GM18867 (cell line): ENCODE results near the gene HOOK1.

Experiments used
- ATAC-seq: cut with Tn5 transposase; IDR thresholded peaks from one replicate; pipeline ENCODE4 v1.9.1; 2021; ENCODE audit warnings: mild to moderate bottlenecking, moderate library complexity; ENCODE audit not compliant: unreplicated experiment

HOOK1 gene

DNA sequence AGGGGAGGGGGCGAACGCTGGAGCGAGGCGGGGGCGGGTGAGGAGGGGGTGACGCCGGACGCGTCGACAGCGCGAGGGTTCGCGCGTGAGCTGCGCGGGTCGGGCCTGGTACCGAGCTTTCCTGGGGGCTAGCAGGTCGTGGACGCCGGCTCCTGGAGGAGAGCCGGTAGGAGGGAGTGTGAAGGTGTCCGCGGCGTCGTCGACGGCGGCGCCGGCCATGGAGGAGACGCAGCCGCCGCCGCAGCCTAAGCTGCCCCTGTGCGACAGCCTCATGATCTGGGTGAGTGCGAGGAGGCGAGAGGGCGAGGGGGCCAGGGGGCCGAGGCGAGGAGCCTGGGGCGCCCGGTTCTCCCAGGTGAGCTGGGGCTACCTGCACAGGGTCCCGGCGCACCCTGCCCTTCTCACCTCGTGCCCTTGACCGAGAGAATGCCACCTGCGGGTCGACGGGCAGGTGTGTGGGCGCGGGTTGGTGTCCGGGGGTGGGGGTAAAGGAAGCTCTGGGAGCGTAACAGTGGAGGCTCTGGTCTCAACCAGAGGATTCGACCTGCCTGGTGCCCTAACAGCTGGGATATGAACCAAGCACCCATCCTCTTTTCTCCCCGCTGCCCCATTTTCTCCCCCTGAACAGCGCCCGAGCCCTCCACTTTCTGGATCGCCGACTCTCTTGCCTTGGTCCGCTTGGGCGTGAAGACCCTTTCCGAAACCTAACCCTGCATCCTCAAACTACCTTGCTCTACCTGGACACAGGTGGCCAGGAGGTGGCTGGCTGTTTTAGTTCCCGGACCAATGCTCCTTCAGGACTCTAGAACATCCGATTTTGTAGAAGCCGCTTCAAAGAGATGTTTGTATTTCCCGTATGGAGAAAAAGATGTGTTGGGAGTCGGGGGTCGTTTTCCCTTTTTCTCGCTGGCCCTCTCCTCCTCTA, at the start of gene HOOK1:
TSS of gene HOOK1 (plus strand) at position 49 of the 925 bp plus-strand sequence. CDS start at position 218, 169 bp downstream.
- ATAC-seq: peak; percentile 35

DNA sequence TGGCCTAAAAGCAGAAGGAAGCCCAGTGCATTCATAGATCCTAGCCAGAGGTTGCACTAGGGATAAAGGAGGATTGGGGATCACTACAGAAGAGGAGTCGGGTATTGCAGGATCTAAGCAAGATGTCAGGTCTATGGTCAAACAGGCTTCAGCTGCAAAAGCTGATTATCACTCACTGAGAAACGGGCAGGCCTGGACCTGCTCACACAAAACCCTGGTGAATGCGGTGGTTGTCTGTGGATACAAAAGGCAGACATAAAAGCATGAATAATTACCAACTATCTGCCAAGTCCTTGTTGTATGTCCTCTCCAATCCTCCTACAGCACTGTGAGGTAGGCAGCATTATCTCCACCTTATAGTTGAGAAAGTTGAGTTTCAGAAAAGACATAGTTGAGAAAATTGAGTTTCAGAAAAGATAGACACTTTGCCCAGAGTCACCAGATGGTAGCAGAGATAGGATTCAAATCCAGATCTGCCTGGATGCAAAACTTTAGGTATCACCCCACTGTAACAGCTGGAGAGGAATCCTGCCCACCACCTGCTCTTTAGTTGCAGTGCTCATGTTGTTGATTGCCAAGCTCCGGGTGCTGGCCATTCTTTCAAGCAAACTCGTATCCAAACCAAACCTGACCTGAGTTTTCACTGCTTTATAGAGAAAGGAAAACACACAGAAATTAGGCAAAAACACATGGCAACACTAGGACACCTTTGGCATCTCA, 49.6 kb upstream of the HOOK1 start:
- no peak for ATAC-seq

DNA sequence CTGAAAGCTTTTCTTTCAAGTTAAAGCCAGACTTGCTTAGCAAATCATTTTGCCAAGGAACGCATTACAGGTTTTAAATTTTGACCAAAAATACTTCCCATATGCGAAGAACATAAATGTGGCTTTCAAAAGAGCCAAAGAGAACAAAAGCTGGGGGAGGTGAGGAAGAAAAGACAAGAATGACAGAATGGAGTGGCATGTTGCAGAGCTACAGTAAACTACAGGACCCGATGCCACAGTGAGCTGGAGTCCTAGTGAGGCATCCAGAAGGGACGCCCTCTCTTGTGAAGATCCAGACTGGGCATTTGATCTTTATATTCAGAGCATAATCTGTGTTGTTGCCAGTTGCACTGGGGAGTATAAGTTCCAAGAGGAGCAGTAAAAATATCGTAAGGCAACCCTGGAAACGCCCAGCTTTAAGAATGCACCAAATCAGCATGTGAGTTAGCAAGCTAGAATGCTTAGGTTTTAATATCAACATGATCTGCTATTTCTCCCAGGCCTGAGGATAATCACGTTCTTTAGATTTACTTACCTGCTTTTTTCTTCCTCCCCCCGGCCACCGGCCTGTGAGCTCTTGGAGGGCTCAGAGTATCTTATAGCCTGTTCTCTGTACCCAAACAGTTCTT, 48.4 kb upstream of the HOOK1 start:
- no peak for ATAC-seq

DNA sequence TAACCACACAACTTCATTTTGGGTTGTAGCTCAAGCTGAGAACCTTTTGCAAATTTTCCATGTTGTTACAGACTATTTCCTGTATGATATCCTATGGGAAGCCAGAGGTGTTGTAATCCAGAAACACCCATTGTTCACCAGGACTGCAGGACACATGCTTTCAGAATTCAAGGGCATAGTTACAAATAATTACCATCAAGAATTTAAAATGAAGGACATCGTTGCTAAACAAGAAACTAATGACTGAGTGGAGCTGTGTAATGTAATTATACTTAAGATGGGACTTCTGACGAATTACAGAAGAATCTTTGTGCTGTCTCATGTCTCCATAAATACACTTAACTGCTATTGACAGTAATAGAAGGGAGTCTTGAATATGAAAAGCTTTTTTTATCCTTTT, 47.6 kb upstream of the HOOK1 start:
- no peak for ATAC-seq

DNA sequence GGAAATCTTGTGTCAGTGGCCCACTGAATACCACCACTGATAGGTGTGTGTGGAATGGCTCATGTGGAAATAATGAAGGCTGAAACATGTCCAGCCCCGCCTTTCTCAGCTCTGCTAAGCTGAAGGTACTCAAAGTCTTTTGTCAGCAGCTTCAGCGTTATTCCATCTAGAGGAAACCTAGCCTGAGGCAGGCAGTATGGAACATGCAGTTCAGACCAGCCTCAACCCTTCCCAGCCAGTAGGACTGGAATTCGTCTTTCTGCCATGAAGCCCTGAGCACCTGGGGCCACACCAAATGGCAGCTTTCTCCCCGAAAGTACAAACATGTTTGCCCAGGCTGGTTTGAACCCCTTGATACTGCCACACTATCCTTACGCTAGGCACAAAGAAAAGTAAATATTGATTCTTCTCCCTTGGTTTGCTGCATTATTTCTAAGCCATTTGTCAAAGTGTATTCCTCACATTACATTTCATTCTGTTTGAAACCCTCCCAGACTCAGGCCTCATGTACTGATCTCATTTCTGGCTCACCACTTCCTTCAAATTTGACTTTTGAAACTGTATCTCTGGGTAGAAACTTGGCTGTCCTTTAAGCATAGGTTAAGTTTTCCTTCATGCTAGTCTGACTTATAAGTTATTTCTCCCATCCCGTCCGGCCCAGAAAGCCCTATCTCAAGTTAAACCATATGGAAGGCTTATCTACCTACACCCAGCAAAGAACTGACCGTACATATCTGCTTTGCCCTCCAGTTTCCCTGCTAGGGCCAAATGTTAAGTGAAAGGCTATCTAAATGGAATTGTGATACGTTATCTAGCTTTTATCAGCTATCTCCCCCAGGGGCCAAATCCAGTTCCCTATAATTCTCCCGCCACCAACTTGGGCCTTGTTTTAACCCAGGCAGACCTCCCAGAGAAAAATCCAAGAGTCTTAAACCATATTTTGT, 45.7 kb upstream of the HOOK1 start:
- ATAC-seq: no peak

DNA sequence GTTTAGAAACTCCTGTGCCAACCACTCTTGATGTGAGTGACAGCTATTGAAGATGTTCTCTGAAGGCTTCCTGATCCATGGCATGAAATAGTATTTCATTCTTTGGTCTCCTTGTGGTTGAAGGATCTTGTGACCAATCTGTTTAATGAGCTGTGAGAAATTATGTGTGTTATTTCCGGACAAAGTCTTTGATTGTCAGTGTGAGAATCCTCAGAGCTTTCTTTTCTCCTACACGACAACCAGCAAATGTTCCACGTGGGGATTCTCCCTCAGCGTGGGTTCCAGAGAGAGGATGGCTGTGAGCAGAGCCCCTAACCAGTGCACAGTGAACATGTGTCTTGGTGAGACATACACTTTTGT, 45.0 kb upstream of the HOOK1 start:
- ATAC-seq: no peak

DNA sequence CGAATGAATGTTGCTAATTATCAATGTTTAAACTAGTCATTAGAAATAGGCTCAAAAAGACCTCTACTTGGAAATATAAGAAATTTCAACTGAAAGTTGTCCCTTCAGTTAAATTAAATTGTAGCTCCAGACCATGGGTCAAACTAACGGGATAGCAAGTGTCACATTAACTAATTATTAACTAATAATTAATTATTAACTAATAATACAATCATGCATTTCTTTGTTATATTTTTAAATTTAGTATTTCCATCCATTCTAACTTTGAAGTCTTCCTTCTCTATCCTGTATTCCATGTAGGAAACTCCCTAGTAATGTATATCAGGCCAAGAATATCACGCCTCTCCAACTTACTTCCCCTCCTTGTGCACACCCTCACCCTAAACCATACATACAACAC, 43.4 kb upstream of the HOOK1 start:
- ATAC-seq: no peak

DNA sequence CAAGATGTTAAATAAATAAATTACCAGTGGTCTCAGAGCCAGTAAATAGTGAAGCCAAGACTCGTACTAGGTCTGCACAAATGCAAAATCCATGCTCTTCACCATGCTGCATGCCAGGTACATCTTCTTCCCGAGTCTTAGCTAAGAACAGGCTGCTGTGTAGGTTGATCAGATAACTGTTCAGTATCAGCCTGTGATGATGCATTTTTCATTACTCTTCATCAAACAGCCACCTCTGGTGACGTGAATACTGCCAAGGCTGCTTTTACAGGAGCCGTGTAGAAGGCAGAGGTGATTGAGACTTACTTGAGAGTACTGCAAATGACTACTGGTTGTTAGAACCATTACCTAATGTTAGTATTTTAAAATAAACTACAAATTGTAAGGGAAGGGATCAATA, 39.3 kb upstream of the HOOK1 start:
- no peak for ATAC-seq

DNA sequence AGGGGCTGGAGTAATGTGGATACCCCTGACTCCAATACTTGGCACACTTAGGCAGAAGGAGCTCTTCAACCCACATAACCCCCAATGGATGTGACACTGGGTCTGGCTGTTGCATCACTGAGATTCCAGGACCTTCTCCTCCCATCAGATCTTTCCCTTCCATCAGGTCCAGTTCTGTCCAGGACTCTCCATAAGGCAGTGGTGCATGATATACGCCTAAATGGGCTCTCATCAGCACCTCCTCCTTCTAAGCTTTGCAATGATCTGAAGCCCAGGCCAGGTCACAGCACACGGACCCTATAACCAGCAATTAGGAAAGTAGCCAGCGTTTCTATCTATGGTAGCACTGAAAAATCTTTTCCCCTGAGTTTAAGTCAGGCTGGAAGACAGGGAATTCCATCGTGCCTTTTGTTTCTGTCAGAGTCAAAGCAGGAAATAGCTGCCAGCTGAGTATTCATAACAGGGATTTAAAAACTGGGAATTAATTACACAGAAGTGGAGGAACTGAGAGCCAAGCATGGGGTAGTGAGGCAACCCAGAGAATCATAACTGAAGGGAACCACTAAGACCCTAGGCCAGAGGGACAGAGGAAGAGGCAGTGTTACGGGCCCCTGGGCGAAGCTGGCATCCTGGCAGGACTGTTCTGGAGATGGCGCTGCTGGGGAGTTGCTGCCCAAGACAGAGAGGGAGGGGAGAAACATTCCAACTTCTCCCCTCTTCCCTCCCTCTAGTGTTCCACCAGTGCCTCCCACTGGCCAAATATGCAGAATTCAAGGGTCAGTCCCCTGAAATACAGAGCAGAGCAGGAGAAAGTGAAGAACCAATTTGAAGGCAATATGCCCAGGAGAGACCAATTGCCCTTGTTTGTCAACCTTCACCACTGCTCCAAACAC, 37.5 kb upstream of the HOOK1 start:
- ATAC-seq: no peak

DNA sequence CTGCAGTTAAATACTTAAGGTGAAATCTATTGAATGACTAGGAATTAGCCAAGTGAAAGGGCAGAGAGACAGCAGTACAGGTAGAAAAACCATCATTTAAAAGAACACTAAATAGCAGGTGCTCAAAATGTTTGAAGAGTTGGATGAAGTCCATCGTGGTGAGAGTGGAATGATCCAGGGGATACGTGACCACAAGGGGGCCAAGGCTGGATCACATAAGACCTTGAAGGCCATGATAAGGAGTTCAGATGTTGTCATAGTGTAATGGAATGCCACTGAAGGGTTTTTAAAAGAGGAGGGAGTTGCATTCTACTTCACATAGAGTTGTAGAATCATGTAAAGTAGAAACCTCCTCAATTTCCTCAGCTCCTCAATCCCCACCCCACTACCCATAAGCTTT, 34.8 kb upstream of the HOOK1 start:
- no peak for ATAC-seq

DNA sequence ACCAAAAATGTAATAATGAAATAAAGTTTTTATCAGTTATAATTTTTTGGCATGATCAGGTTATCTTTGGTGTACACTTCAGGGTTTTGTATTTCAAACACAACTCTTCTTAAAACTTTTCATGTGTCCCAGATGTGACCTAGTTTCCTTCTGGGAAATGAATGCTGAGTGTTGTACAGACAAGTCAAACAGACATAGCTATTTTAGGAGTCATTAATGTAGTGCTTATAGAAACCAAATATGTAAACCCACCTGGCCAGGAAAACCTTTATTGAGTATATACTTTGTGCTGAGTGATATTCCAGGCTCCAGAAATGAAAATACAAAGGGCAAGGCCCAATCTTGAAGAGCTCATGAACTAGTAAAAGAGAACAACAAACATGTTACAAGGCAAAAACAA, 25.9 kb upstream of the HOOK1 start:
- ATAC-seq: no peak

DNA sequence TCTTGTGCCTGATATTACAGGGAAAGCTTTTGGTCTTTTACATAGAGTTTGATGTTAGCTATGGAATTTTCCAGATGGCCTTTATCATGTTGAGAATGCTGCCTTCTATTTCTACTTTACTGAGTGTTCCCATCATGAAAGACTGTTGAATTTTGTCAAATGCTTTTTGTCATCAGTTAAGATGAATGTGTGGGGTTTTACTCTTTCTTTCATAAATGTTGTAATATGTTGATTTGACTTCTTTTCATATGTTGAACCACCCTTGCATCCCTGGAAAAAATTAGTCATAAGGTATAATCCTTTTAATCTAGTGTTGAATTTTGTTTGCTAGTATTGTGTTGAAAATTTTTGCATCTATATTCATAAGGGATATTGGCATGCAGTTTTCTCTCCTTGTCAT, 16.1 kb upstream of the HOOK1 start:
- ATAC-seq: no peak

DNA sequence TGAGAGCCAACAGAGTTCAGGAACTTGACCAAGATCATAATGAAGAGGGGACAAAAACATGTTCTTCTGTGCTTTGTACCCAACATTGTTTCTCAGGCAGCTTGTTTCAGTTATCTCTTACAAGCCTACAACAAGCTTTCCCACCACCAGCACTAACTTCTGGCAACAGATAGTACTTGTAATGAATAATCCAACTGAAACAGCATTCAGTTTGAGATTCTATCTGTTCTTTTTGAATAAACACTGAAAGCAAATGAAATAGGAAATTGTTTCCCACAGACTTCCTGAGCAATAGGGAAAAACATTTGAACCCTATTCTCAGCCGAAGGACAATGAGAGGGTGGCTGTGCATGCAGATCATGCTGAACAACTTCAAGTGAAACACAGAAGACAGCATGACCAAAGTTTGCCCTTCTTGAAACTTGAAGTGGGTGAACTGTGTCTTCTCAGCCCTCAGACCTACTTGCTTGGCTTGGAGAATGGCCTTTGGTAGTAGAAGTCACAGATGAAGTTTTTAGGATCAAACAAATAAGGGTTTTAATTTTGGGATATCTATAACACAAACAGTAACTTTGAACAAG, 11.2 kb upstream of the HOOK1 start:
- ATAC-seq: no peak

DNA sequence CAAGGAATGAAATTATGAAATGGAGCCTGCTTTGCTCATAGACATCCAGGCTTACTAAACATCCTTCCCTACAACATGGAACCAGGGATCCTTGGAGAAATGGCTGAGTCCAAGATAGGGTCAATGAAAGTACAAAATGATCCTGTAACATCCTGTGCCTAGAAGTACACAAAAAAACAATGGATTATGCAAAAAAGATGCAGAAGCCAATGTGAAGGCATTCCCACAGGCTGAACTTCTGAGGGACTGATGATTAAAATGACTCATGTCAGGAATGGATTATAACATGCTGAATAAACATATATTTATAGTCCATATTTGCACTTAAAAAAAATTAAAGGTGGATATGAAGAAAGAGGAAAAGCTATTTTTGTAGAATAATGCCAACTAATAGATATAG, 10.4 kb upstream of the HOOK1 start:
- no peak for ATAC-seq

DNA sequence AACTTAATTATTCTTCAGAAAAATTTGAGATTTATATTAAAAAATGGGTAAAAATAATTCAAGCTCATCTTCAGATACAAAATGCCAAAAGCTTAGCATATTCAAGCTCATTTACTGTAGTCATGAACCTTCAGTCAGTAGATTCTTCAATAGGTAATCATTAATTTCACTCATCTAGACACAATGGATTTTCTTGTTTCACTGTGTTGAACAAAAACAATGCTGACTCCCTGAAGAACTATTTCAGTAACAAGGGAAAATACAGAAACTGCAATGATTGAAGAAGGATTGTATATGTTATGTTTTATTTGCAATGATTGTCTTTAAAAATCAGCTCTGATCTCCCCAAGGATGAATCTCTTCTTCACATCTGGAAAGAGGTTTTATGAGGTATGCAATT, 9.2 kb upstream of the HOOK1 start:
- no peak for ATAC-seq

DNA sequence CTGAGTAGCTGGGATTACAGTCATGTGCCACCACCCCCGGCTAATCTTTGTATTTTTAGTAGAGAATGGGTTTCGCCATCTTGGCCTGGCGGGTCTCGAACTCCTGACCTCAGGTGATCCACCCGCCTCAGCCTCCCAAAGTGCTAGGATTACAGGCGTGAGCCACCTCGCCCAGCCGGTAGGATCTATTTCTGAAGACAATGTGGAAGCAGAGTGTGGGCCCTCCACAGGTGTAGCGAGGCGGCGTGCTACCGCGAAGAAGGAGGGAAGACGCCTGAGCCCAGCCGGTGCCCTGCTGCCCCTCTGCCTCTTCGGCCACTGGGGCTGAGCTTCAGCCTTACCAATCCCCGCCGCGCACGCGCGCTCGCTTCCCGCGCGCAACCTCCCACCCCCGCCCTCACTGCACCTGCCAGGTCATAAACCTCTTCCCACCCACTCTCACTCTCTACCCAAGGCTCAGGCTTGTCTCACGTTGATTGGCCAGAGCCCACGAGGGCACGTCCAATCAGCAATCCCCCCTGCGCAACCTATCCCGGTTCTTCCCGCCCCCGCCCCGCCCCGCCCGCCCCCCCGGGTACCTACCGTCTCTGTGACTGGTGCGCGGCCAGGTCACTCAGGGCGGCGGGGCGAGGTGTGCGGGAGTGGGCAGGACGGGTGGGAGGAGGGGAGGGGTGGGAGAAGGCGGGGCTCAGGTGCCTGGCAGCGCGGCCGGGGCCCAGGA, 409 bp upstream of the HOOK1 start:
- ATAC-seq: peak; percentile 98

DNA sequence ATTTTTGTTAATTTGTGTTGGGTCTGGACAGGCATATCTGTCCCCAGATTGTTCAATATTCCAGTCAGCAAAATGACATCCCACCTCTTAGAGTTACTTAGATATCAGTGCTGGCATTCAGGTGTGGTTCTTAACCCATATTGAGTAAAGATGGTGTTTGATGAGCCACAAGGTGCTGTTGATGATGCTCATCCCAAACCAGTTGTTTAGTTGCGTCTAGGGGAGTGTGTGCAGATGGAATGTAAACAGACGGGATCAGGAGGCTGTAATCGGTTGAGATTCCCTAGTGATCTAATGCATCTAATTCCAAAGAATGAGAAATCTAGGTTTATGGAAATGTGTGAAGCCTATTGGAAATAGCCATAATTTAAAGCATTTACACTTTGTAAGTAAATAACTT, 1.1 kb downstream of the HOOK1 start:
- no peak for ATAC-seq

DNA sequence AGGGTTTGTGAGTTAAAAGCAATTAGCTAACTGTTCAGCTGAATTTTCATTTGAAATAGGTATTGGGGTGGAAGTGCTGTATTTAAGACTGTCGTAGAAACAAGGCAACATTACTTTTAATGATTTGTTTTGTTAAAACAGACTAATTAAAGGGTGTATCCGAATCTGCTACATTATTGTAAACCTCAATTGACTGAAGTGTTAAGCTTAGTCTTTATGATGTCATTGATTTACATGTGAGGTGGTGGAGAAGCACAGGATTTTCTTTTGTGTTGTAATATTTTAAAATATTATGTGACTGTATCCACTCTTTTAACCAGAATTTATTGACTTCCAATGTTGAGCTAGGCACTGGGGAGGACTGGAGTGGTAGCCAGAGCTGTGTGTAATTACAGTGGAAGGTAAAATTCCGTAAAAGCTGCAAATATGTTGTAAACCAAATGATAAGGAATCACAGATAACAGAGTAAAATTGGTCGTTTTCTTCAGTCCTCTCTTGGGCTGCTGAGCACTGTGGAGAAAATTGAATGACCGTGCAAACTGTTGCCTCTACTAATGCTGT, 1.6 kb downstream of the HOOK1 start:
- ATAC-seq: no peak
